PC-9 (cell line): Measurements from ENCODE around the gene MRPL40. TPM values are rescaled to one million over a fixed set of nuclear protein-coding genes. Genes with fewer than 3 reads are reported as not detected.

ENCODE experiments used
- BruUV-seq: library from RNA; stranded (reverse); fragments of 400-500 nt; replicated peaks from 2 replicates; lab custom pipeline; 2021; lab: Mats Ljungman, UMichigan
- CTCF ChIA-PET: fragments of 300-600 bp; sonication (Branson Sonifier 250); formaldehyde crosslinking; loops from one replicate; lab custom pipeline; 2022; ENCODE audit warnings: antibody characterized with exemption; lab: Charles Lee
- POLR2A ChIA-PET: fragments of 300-600 bp; sonication (Branson Sonifier 250); formaldehyde crosslinking; loops from one replicate; lab custom pipeline; 2022; ENCODE audit warnings: antibody characterized with exemption; ENCODE audit not compliant: unreplicated experiment; lab: Charles Lee
- DNase-seq, 2 experiments: peaks; one replicate each; pipeline versions ENCODE4 v3.0.0 to v3.0.0-alpha.2; 2015 to 2022; ENCODE audit warnings: mixed read lengths in 1 of 2
- H2AFZ ChIP-seq: fragments of 200-600 bp; sonication (generic); 2 replicates; pipeline ENCODE4 v1.8.1; 2017; ENCODE audit warnings: antibody characterized with exemption
- H3F3A ChIP-seq: fragments of 200-600 bp; sonication (generic); 2 replicates; pipeline ENCODE4 v1.8.1; 2017; ENCODE audit warnings: antibody characterized with exemption, mild to moderate bottlenecking, low read depth; ENCODE audit not compliant: insufficient read depth
- H3K27ac ChIP-seq: fragments of 200-600 bp; sonication (generic); 2 replicates; pipeline ENCODE4 v1.6.1; 2016; ENCODE audit warnings: mixed run types
- H3K27me3 ChIP-seq: fragments of 200-600 bp; sonication (generic); 2 replicates; pipeline ENCODE4 v1.6.1; 2016; ENCODE audit warnings: low read depth, mixed run types; ENCODE audit not compliant: insufficient read depth
- H3K36me3 ChIP-seq: fragments of 200-600 bp; sonication (generic); 2 replicates; pipeline ENCODE4 v1.6.1; 2016; ENCODE audit warnings: low read depth, mixed run types
- H3K4me1 ChIP-seq: fragments of 200-600 bp; sonication (generic); replicated peaks from 2 replicates; pipeline ENCODE4 v1.6.1; 2016; ENCODE audit warnings: mixed run types; ENCODE audit not compliant: insufficient read depth
- H3K4me2 ChIP-seq: fragments of 200-600 bp; sonication (generic); 2 replicates; pipeline ENCODE4 v1.6.1; 2017; ENCODE audit warnings: mixed run types
- H3K4me3 ChIP-seq: fragments of 200-600 bp; sonication (generic); 2 replicates; pipeline ENCODE4 v1.6.1; 2016; ENCODE audit warnings: mixed run types
- H3K79me2 ChIP-seq: fragments of 200-600 bp; sonication (generic); 2 replicates; pipeline ENCODE4 v1.6.1; 2017; ENCODE audit warnings: low read depth, mixed run types
- H3K9me2 ChIP-seq: fragments of 200-600 bp; sonication (generic); 2 replicates; pipeline ENCODE4 v1.8.1; 2017; ENCODE audit warnings: mild to moderate bottlenecking; ENCODE audit not compliant: insufficient read depth
- H3K9me3 ChIP-seq: fragments of 200-600 bp; sonication (generic); 2 replicates; pipeline ENCODE4 v1.8.1; 2016; ENCODE audit warnings: low read depth; ENCODE audit not compliant: insufficient read depth
- H4K20me1 ChIP-seq: fragments of 200-600 bp; sonication (generic); 2 replicates; pipeline ENCODE4 v1.8.1; 2017; ENCODE audit not compliant: insufficient read depth
- CTCF ChIP-seq: fragments of 200-600 bp; sonication (generic); conservative IDR thresholded peaks from 2 replicates; pipeline ENCODE4 v1.6.1; 2017; ENCODE audit warnings: mixed run types, antibody characterized with exemption, mild to moderate bottlenecking, moderate library complexity
- EZH2 ChIP-seq: fragments of 200-600 bp; sonication (generic); IDR thresholded peaks from 2 replicates; pipeline ENCODE4 v1.8.0; 2017; ENCODE audit warnings: antibody characterized with exemption, low read depth
- intact Hi-C: fragments of 100-400 bp; cut with micrococcal nuclease; formaldehyde crosslinking; loops from one replicate; pipeline ENCODE4 v1.10.0; 2022; ENCODE audit not compliant: unreplicated experiment
- total RNA-seq: library from RNA; stranded (reverse); gene quantifications from 2 replicates; pipeline ENCODE4 v1.2.3, GENCODE V29; 2021

The MRPL40 gene
- total RNA-seq, 1 experiment from 2014 or later = 25.1 TPM

- Histone ChIP-seq H3K9me3 (no peaks in the 10 kb centered on the region), H3K27ac (no peak overlapping the region), H2AFZ (no peak overlapping the region), H3K4me2 (no peak overlapping the region), H3K36me3 (no peaks in the 10 kb centered on the region; the same call in 1 of the 2 replicates), H4K20me1 (no peaks in the 10 kb centered on the region; the same call in none of the 2 replicates), H3F3A (no peaks in the 10 kb centered on the region), H3K4me1 (no peaks in the 10 kb centered on the region), H3K9me2 (no peaks in the 10 kb centered on the region), H3K79me2 (no peaks in the 10 kb centered on the region), H3K4me3 (no peak overlapping the region), H3K27me3 (no peaks in the 10 kb centered on the region)
- no peak for DNase-seq
- intact Hi-C loops = loop anchor here (10.0 kb wide), 1 partner anchor 62 kb away; no protein-coding TSS in a partner anchor
- ChIA-PET POLR2A (no interaction called here), CTCF (no interaction called here)
- BruUV-seq = no TSS peak
- TF ChIP-seq CTCF (no peak), EZH2 (no peak)
Observed at GRCh38 chr22:19406846-19407245, 25.5 kb upstream of the MRPL40 start.

GRCh38 chr22:19407649-19408606, 24.4 kb upstream of the MRPL40 start:
- Histone ChIP-seq H4K20me1 (no peaks in the 10 kb centered on the region; the same call in none of the 2 replicates), H3K27me3 (no peaks in the 10 kb centered on the region), H3K27ac (no peak overlapping the region), H3K4me2 (no peak overlapping the region), H3K36me3 (no peaks in the 10 kb centered on the region), H2AFZ (no peak overlapping the region), H3K9me2 (no peaks in the 10 kb centered on the region), H3F3A (no peaks in the 10 kb centered on the region), H3K4me1 (no peaks in the 10 kb centered on the region), H3K79me2 (no peaks in the 10 kb centered on the region; the same call in 1 of the 2 replicates), H3K9me3 (no peaks in the 10 kb centered on the region), H3K4me3 (no peak overlapping the region)
- BruUV-seq = no TSS peak
- intact Hi-C loops = loop anchor here (10.0 kb wide), 1 partner anchor 63 kb away; no protein-coding TSS in a partner anchor
- CTCF ChIA-PET = no interaction called here
- POLR2A ChIA-PET = no interaction called here
- no peak for TF ChIP-seq CTCF
- TF ChIP-seq EZH2 = no peak
- DNase-seq = no peak

GRCh38 chr22:19410941-19411689, 21.2 kb upstream of the MRPL40 start:
- ChIA-PET POLR2A (no interaction called here), CTCF (no interaction called here)
- no peak overlapping the region for H3K4me3 ChIP-seq
- no peaks in the 10 kb centered on the region for H3K27me3 ChIP-seq
- H3K36me3 ChIP-seq = no peaks in the 10 kb centered on the region
- intact Hi-C loops = no loop called here
- H3K9me3 ChIP-seq = no peaks in the 10 kb centered on the region
- BruUV-seq = no TSS peak
- peaks cover 15% of the 10 kb centered on the region; the same call in 1 of the 2 replicates for H3K79me2 ChIP-seq
- H3K27ac ChIP-seq = no peak overlapping the region
- H3K4me1 ChIP-seq = no peaks in the 10 kb centered on the region
- no peaks in the 10 kb centered on the region for H3K9me2 ChIP-seq
- no peak overlapping the region for H2AFZ ChIP-seq
- H3K4me2 ChIP-seq = no peak overlapping the region
- TF ChIP-seq EZH2 (no peak), CTCF (no peak)
- H4K20me1 ChIP-seq = peaks cover 3% of the 10 kb centered on the region
- H3F3A ChIP-seq = no peaks in the 10 kb centered on the region
- no peak for DNase-seq
